IMR-90 (cell line): ENCODE measurements around the gene NBEAL1. TPM values are rescaled to one million over a fixed set of nuclear protein-coding genes. Genes with fewer than 3 reads are reported as not detected.

ENCODE experiments used
- ATAC-seq: fragments of 200-7000 bp; cut with Tn5 transposase; 2 replicates; pipeline ENCODE4 v1.9.1; 2020; ENCODE audit warnings: low read depth, mild to moderate bottlenecking, moderate library complexity
- BruUV-seq: library from RNA; stranded (reverse); fragments of 400-500 nt; replicated peaks from 2 replicates; lab custom pipeline; 2021; lab: Mats Ljungman, UMichigan
- CTCF ChIA-PET: fragments of 300-600 bp; formaldehyde crosslinking; extraction: SDS; loops from one replicate; lab custom pipeline; 2021; ENCODE audit warnings: antibody characterized with exemption; lab: Yijun Ruan, JAX
- POLR2A ChIA-PET: fragments of 300-600 bp; sonication (Branson Sonifier 250); formaldehyde crosslinking; loops from one replicate; lab custom pipeline; 2022; ENCODE audit warnings: antibody characterized with exemption; ENCODE audit not compliant: unreplicated experiment; lab: Charles Lee
- DNase-seq: peaks from one replicate; pipeline ENCODE4 v3.0.0; 2013
- H2AFZ ChIP-seq: replicated peaks from 2 replicates; pipeline ENCODE3; 2013; ENCODE audit warnings: low read length, mild to moderate bottlenecking; ENCODE audit not compliant: poor library complexity
- H2AK5ac ChIP-seq: 2 replicates; pipeline ENCODE4 v1.6.1; 2013; ENCODE audit warnings: low read depth, low read length, inconsistent platforms
- H2AK9ac ChIP-seq: replicated peaks from 2 replicates; pipeline ENCODE3; 2013; ENCODE audit warnings: mild to moderate bottlenecking, low read depth, low read length, moderate library complexity; ENCODE audit not compliant: poor library complexity
- H2BK120ac ChIP-seq: 2 replicates; pipeline ENCODE4 v1.6.1; 2013; ENCODE audit warnings: low read depth, low read length, inconsistent platforms
- H2BK15ac ChIP-seq: 3 replicates; pipeline ENCODE4 v1.6.1; 2013; ENCODE audit warnings: low read depth, low read length, inconsistent platforms
- H2BK20ac ChIP-seq: 2 replicates; pipeline ENCODE4 v1.6.1; 2013; ENCODE audit warnings: low read depth, mild to moderate bottlenecking, inconsistent platforms, low read length, moderate library complexity
- H2BK5ac ChIP-seq: 2 replicates; pipeline ENCODE4 v1.6.1; 2013; ENCODE audit warnings: mild to moderate bottlenecking, low read depth, low read length, inconsistent platforms; ENCODE audit not compliant: poor library complexity, severe bottlenecking
- H3K14ac ChIP-seq: replicated peaks from 2 replicates; pipeline ENCODE4 v1.6.1; 2013; ENCODE audit warnings: low read depth, low read length, inconsistent platforms
- H3K18ac ChIP-seq: 2 replicates; pipeline ENCODE4 v1.6.1; 2013; ENCODE audit warnings: low read depth, low read length, control low read depth
- H3K23ac ChIP-seq: 2 replicates; pipeline ENCODE4 v1.6.1; 2013; ENCODE audit warnings: low read depth, low read length, inconsistent platforms
- H3K27ac ChIP-seq: 2 replicates; pipeline ENCODE4 v1.5.1; 2013; ENCODE audit warnings: mild to moderate bottlenecking, control low read depth, low read length; ENCODE audit not compliant: insufficient read depth
- H3K27me3 ChIP-seq: 2 replicates; pipeline ENCODE4 v1.6.1; 2013; ENCODE audit warnings: low read length; ENCODE audit not compliant: control insufficient read depth, insufficient read depth
- H3K36me3 ChIP-seq: 2 replicates; pipeline ENCODE4 v1.6.1; 2013; ENCODE audit warnings: low read length, mixed read lengths; ENCODE audit not compliant: control insufficient read depth, insufficient read depth
- H3K4ac ChIP-seq: 2 replicates; pipeline ENCODE4 v1.6.1; 2013; ENCODE audit warnings: low read depth, low read length, inconsistent platforms
- H3K4me1 ChIP-seq: 2 replicates; pipeline ENCODE4 v1.6.1; 2013; ENCODE audit warnings: low read length, mixed read lengths; ENCODE audit not compliant: control insufficient read depth, insufficient read depth
- H3K4me2 ChIP-seq: 2 replicates; pipeline ENCODE4 v1.6.1; 2013; ENCODE audit warnings: low read depth, mild to moderate bottlenecking, control low read depth, low read length, moderate library complexity
- H3K4me3 ChIP-seq: 2 replicates; pipeline ENCODE4 v1.5.1; 2013; ENCODE audit warnings: low read depth, mild to moderate bottlenecking, control low read depth, low read length, moderate library complexity; ENCODE audit not compliant: insufficient read depth
- H3K56ac ChIP-seq: 2 replicates; pipeline ENCODE4 v1.6.1; 2013; ENCODE audit warnings: low read length, inconsistent platforms; ENCODE audit not compliant: insufficient read depth; ENCODE audit errors: extremely low read depth
- H3K79me1 ChIP-seq, 2 experiments: 2 replicates each; pipeline ENCODE4 v1.6.1; 2013; ENCODE audit warnings: low read length in 2 of 2, inconsistent platforms in 1 of 2, low read depth in 1 of 2
- H3K9ac ChIP-seq: 2 replicates; pipeline ENCODE4 v1.6.1; 2013; ENCODE audit warnings: low read depth, low read length, control low read depth
- H3K9me1 ChIP-seq: 2 replicates; pipeline ENCODE4 v1.6.1; 2013; ENCODE audit warnings: low read length, inconsistent platforms; ENCODE audit not compliant: insufficient read depth
- H3K9me3 ChIP-seq: 2 replicates; pipeline ENCODE4 v1.6.1; 2013; ENCODE audit warnings: low read length; ENCODE audit not compliant: control insufficient read depth, insufficient read depth
- H4K20me1 ChIP-seq: 2 replicates; pipeline ENCODE4 v1.6.1; 2013; ENCODE audit warnings: low read length, inconsistent platforms; ENCODE audit not compliant: insufficient read depth
- H4K5ac ChIP-seq: 2 replicates; pipeline ENCODE4 v1.6.1; 2013; ENCODE audit warnings: mild to moderate bottlenecking, low read depth, low read length, control low read depth
- H4K8ac ChIP-seq, 2 experiments: 2 replicates each; pipeline ENCODE4 v1.6.1; 2013; ENCODE audit warnings: low read depth in 2 of 2, low read length in 2 of 2, control low read depth in 1 of 2, inconsistent platforms in 1 of 2
- H4K91ac ChIP-seq: 2 replicates; pipeline ENCODE4 v1.6.1; 2013; ENCODE audit warnings: low read depth, low read length, inconsistent platforms; ENCODE audit not compliant: insufficient read depth
- BHLHE40 ChIP-seq: fragments of 150-350 bp; IDR thresholded peaks from 2 replicates; pipeline ENCODE4 v1.6.1; 2016; ENCODE audit warnings: mild to moderate bottlenecking, low read depth, low read length
- CEBPB ChIP-seq: IDR thresholded peaks from 2 replicates; pipeline ENCODE4 v1.6.1; 2012; ENCODE audit warnings: low read depth, low read length, improper control_type of control experiment
- CHD1 ChIP-seq: IDR thresholded peaks from 2 replicates; pipeline ENCODE4 v1.6.1; 2012; ENCODE audit warnings: low read depth, low read length, improper control_type of control experiment
- FOS ChIP-seq: fragments of 150-350 bp; IDR thresholded peaks from 2 replicates; pipeline ENCODE4 v1.6.1; 2016; ENCODE audit warnings: low read depth, low read length
- MAFK ChIP-seq: IDR thresholded peaks from 2 replicates; pipeline ENCODE4 v1.6.1; 2012; ENCODE audit warnings: low read depth, low read length, improper control_type of control experiment
- MAZ ChIP-seq: IDR thresholded peaks from 2 replicates; pipeline ENCODE4 v1.6.1; 2012; ENCODE audit warnings: low read depth, mild to moderate bottlenecking, low read length, improper control_type of control experiment, moderate library complexity, borderline replicate concordance
- MXI1 ChIP-seq: IDR thresholded peaks from 2 replicates; pipeline ENCODE4 v1.6.1; 2012; ENCODE audit warnings: low read depth, mild to moderate bottlenecking, low read length, moderate library complexity, borderline replicate concordance
- NFE2L2 ChIP-seq: fragments of 150-350 bp; IDR thresholded peaks from 2 replicates; pipeline ENCODE4 v1.6.1; 2016; ENCODE audit warnings: low read depth, mild to moderate bottlenecking, low read length
- POLR2A ChIP-seq: IDR thresholded peaks from 2 replicates; pipeline ENCODE4 v1.6.1; 2012; ENCODE audit warnings: mild to moderate bottlenecking, low read depth, low read length
- RAD21 ChIP-seq: IDR thresholded peaks from 2 replicates; pipeline ENCODE4 v1.6.1; 2012; ENCODE audit warnings: low read length, improper control_type of control experiment
- RCOR1 ChIP-seq: IDR thresholded peaks from 2 replicates; pipeline ENCODE4 v1.6.1; 2012; ENCODE audit warnings: mild to moderate bottlenecking, low read length, improper control_type of control experiment; ENCODE audit not compliant: insufficient replicate concordance
- RFX5 ChIP-seq: IDR thresholded peaks from 2 replicates; pipeline ENCODE4 v1.8.0; 2012; ENCODE audit warnings: low read depth, mild to moderate bottlenecking, low read length, moderate library complexity
- SMC3 ChIP-seq: fragments of 150-350 bp; IDR thresholded peaks from 2 replicates; pipeline ENCODE4 v1.6.1; 2016; ENCODE audit warnings: low read depth, mild to moderate bottlenecking, antibody characterized with exemption, low read length, moderate library complexity
- WGBS, 2 experiments: methylation state at CpG; one replicate each; pipeline versions ENCODE4 v1.1.5 to v1.1.7; 2013; ENCODE audit warnings: missing lambda C conversion rate in 2 of 2; ENCODE audit not compliant: insufficient read length in 1 of 2; ENCODE audit errors: extremely low coverage in 2 of 2; 5-methylcytosine and 5-hydroxymethylcytosine counted together
- dilution Hi-C: fragments of 300-500 bp; cut with HindIII; formaldehyde crosslinking; loops from one replicate; pipeline ENCODE4 v1.14.3; 2018; ENCODE audit warnings: low sequenced_read_pairs; ENCODE audit not compliant: unreplicated experiment
- in situ Hi-C: fragments of 300-500 bp; cut with MboI; formaldehyde crosslinking; loops from 3 replicates; pipeline ENCODE4 v1.14.3; 2019; ENCODE audit warnings: low sequenced_read_pairs, inconsistent platforms, mixed read lengths
- intact Hi-C: fragments of 100-400 bp; cut with micrococcal nuclease; formaldehyde crosslinking; loops from 2 replicates; pipeline ENCODE4 v1.10.0; 2022
- polyA plus RNA-seq, 3 experiments: library from polyadenylated mRNA; depleted of rRNA; stranded (reverse); fragments of >200 nt; gene quantifications; 2 replicates each; pipeline ENCODE4 v1.2.3, GENCODE V29; 2012; ENCODE audit warnings: low replicate concordance in 1 of 3
- total RNA-seq: library from RNA; depleted of rRNA; stranded (reverse); fragments of >200 nt; gene quantifications from 2 replicates; pipeline ENCODE4 v1.2.3, GENCODE V29; 2012
- TF ChIP-seq, protein P1 (sequence below): fragments of 150-350 bp; IDR thresholded peaks from 2 replicates; pipeline ENCODE4 v1.6.1; 2016; ENCODE audit warnings: low read depth, mild to moderate bottlenecking, low read length, moderate library complexity, borderline replicate concordance
- TF ChIP-seq, protein P2 (sequence below): conservative IDR thresholded peaks from 2 replicates; pipeline ENCODE4 v1.5.1; 2012; ENCODE audit warnings: mild to moderate bottlenecking, low read depth, low read length, improper control_type of control experiment
- TF ChIP-seq, protein P3 (sequence below): fragments of 150-350 bp; IDR thresholded peaks from 2 replicates; pipeline ENCODE4 v1.6.1; 2017; ENCODE audit warnings: mild to moderate bottlenecking, antibody characterized with exemption, low read length, low read depth

The NBEAL1 gene
- total and polyA plus RNA-seq, 2 of the 4 experiments (the other 2 are of a cell fraction): 6.4 to 38.0 TPM

DNA sequence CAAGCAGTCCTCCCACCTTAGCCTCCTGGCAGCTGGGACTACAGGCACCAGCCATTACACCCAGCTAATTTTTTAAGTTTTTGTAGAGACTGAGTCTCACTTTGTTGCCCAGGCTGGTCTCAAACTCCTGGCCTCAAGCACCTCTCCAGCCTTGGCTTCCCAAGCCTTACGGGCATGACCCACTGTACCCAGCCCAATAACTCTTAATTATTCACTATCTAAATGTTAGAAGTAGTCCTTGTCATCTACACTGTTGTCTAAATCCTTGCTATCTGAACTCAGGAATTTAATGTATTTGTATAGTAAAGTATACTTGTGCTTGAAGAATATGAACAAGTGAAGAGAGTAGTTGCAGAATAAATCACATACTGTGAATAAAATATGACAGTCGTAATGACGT is 37.9 kb upstream of the NBEAL1 start:
- no peak overlapping the region for H3K56ac ChIP-seq
- no peak overlapping the region for H2BK120ac ChIP-seq
- H2BK5ac ChIP-seq: no peak overlapping the region
- ChIA-PET CTCF (no interaction called here), POLR2A (no interaction called here)
- no peak overlapping the region for H3K23ac ChIP-seq
- WGBS, 2 experiments: no CpG with 5 or more reads among the region's 3 CpGs
- no peak overlapping the region for H3K4me3 ChIP-seq
- dilution Hi-C loops (no loop called here), in situ Hi-C loops (no loop called here), intact Hi-C loops (no loop called here)
- ATAC-seq: no peak
- H4K20me1 ChIP-seq: no peaks in the 10 kb centered on the region
- H3K18ac ChIP-seq: no peak overlapping the region
- H2BK15ac ChIP-seq: no peak overlapping the region
- DNase-seq: no peak
- no peaks in the 10 kb centered on the region for H3K4me1 ChIP-seq
- H3K79me1 ChIP-seq: no peaks in the 10 kb centered on the region
- H2BK20ac ChIP-seq: no peak overlapping the region
- H2AK5ac ChIP-seq: no peak overlapping the region
- no peaks in the 10 kb centered on the region for H3K9me3 ChIP-seq
- no peak overlapping the region for H3K4ac ChIP-seq
- H3K27ac ChIP-seq: no peak overlapping the region
- H3K9me1 ChIP-seq: no peaks in the 10 kb centered on the region
- no peak overlapping the region for H3K4me2 ChIP-seq
- H2AK9ac ChIP-seq: no peak overlapping the region
- TF ChIP-seq NFE2L2: no peak
- no peak for TF ChIP-seq MAFK
- TF ChIP-seq, protein P1, sequence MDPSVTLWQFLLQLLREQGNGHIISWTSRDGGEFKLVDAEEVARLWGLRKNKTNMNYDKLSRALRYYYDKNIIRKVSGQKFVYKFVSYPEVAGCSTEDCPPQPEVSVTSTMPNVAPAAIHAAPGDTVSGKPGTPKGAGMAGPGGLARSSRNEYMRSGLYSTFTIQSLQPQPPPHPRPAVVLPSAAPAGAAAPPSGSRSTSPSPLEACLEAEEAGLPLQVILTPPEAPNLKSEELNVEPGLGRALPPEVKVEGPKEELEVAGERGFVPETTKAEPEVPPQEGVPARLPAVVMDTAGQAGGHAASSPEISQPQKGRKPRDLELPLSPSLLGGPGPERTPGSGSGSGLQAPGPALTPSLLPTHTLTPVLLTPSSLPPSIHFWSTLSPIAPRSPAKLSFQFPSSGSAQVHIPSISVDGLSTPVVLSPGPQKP: no peak
- TF ChIP-seq CEBPB: no peak
- no peak for TF ChIP-seq CHD1
- no peak for TF ChIP-seq RFX5
- TF ChIP-seq BHLHE40: no peak
- no peak for TF ChIP-seq FOS
- TF ChIP-seq, protein P2, sequence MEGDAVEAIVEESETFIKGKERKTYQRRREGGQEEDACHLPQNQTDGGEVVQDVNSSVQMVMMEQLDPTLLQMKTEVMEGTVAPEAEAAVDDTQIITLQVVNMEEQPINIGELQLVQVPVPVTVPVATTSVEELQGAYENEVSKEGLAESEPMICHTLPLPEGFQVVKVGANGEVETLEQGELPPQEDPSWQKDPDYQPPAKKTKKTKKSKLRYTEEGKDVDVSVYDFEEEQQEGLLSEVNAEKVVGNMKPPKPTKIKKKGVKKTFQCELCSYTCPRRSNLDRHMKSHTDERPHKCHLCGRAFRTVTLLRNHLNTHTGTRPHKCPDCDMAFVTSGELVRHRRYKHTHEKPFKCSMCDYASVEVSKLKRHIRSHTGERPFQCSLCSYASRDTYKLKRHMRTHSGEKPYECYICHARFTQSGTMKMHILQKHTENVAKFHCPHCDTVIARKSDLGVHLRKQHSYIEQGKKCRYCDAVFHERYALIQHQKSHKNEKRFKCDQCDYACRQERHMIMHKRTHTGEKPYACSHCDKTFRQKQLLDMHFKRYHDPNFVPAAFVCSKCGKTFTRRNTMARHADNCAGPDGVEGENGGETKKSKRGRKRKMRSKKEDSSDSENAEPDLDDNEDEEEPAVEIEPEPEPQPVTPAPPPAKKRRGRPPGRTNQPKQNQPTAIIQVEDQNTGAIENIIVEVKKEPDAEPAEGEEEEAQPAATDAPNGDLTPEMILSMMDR: no peak
- TF ChIP-seq, protein P3, sequence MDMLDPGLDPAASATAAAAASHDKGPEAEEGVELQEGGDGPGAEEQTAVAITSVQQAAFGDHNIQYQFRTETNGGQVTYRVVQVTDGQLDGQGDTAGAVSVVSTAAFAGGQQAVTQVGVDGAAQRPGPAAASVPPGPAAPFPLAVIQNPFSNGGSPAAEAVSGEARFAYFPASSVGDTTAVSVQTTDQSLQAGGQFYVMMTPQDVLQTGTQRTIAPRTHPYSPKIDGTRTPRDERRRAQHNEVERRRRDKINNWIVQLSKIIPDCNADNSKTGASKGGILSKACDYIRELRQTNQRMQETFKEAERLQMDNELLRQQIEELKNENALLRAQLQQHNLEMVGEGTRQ: no peak
- TF ChIP-seq RAD21: no peak
- TF ChIP-seq MXI1: no peak
- TF ChIP-seq SMC3: no peak
- TF ChIP-seq RCOR1: no peak
- no peak for TF ChIP-seq MAZ
- no peak for TF ChIP-seq POLR2A
- H4K91ac ChIP-seq: no peak overlapping the region
- H3K14ac ChIP-seq: no peak overlapping the region
- no peak overlapping the region for H4K5ac ChIP-seq
- no TSS peak for BruUV-seq
- H4K8ac ChIP-seq: no peak overlapping the region
- H2AFZ ChIP-seq: no peak overlapping the region
- H3K9ac ChIP-seq: no peak overlapping the region
- no peaks in the 10 kb centered on the region for H3K27me3 ChIP-seq
- H3K36me3 ChIP-seq: peaks cover 1% of the 10 kb centered on the region; the same call in 1 of the 2 replicates
